Ovary (tissue), 9 donors: ENCODE measurements around the gene SRMS. TPM values are rescaled to one million over a fixed set of nuclear protein-coding genes. Genes with fewer than 3 reads are reported as not detected.

Experiments
- DNase-seq, 5 donors: peaks; one replicate each; pipeline ENCODE4 v3.0.0-alpha.2; 2019 to 2020
- H3K27ac ChIP-seq, 2 donors: fragments of 200-600 bp; one replicate each; pipeline versions ENCODE4 v1.5.1 to v1.8.0; 2019 to 2022
- H3K27me3 ChIP-seq: fragments of 200-600 bp; one replicate; pipeline ENCODE4 v1.8.0; 2022
- H3K36me3 ChIP-seq: fragments of 200-600 bp; sonication (generic); one replicate; pipeline ENCODE4 v1.5.1; 2019
- H3K4me1 ChIP-seq: one replicate; pipeline ENCODE4 v1.8.1; 2013; ENCODE audit warnings: mild to moderate bottlenecking, moderate library complexity; ENCODE audit not compliant: insufficient read depth
- H3K4me3 ChIP-seq: fragments of 200-600 bp; sonication (generic); one replicate; pipeline ENCODE4 v1.5.1; 2017
- H3K9me3 ChIP-seq, 2 donors: fragments of 200-600 bp in 1 of 2; sonication (generic) in 1 of 2; one replicate each; pipeline versions ENCODE4 v1.5.1 to v1.8.1; 2013 to 2019; ENCODE audit warnings: mild to moderate bottlenecking in 1 of 2, moderate library complexity in 1 of 2
- CTCF ChIP-seq, 3 donors: fragments of 450-650 bp in 2 of 3; fragments of 200-600 bp in 1 of 3; IDR thresholded peaks; one replicate each; pipeline versions ENCODE4 v1.5.1 to v1.8.0; 2016 to 2022; ENCODE audit warnings: antibody characterized with exemption in 3 of 3, mild to moderate bottlenecking in 1 of 3
- EP300 ChIP-seq: sonication (generic); formaldehyde crosslinking; IDR thresholded peaks from one replicate; pipeline ENCODE4 v1.6.1; 2017; ENCODE audit warnings: antibody characterized with exemption
- POLR2A ChIP-seq: fragments of 450-650 bp; IDR thresholded peaks from one replicate; pipeline ENCODE4 v1.6.1; 2017; ENCODE audit warnings: antibody characterized with exemption, mild to moderate bottlenecking, moderate library complexity
- WGBS, 3 donors: extraction: QIAGEN DNeasy Blood & Tissue Kit in 1 of 3; methylation state at CpG; one replicate each; pipeline versions ENCODE4 v1.1.5 to v1.1.7; 2013 to 2017; 5-methylcytosine and 5-hydroxymethylcytosine counted together
- intact Hi-C, 4 donors: fragments of 100-400 bp; cut with DNase I; formaldehyde crosslinking; loops; one replicate each; pipeline versions ENCODE4 v1.11.0 to v1.15.1; 2022 to 2023
- polyA plus RNA-seq, 2 donors: library from polyadenylated mRNA; stranded (reverse); fragments of 200-250 nt in 1 of 2; fragments of 350-450 nt in 1 of 2; fragmentation: Illumina TruSeq in 1 of 2; extraction: RNeasy Lipid Tissue Mini Kit (QIAGEN cat#74804) in 1 of 2; gene quantifications; one replicate each; pipeline ENCODE4 v1.2.3, GENCODE V29; 2013 to 2014
- total RNA-seq, 7 donors: library from RNA; depleted of rRNA in 2 of 7; stranded (reverse); fragments of >200 nt in 2 of 7; fragmentation: NEBNext Ultra II Directional in 3 of 7; extraction: Animal tissue kit (Norgen Biotek cat#: 25700) in 3 of 7; gene quantifications; one replicate each; pipeline versions ENCODE4 v1.1.0 to v1.2.4, GENCODE V29; 2016 to 2023
- donor health status: DM: no; HTN: no; CAD: no; lungs with moderate emphysema.
- donor health status: DM: no; HTN: no; CAD: no.
- donor health status: Bipolar disorder and iron deficiency.
- donor health status: DM: yes; HTN: yes; CAD: no.
- donor health status: DM: no; HTN: no; CAD: no.
- donor health status: DM: yes; HTN: yes; CAD: no.

SRMS gene
- total and polyA plus RNA-seq, 9 donors = not detected

GRCh38 chr20:63558804-63559484 is 11.4 kb upstream of the SRMS start:
- no peak for DNase-seq
- 92 to 95% (median 94%) methylated on average over 14 of the region's 14 CpGs for WGBS, 3 donors
- no peak overlapping the region for H3K4me3 ChIP-seq
- no peaks in the 10 kb centered on the region for H3K36me3 ChIP-seq
- TF ChIP-seq POLR2A (no peak), EP300 (no peak), CTCF (IDR thresholded peaks at IDR 0.05) (no peak)
- peaks cover 1% of the 10 kb centered on the region for H3K4me1 ChIP-seq
- H3K9me3 ChIP-seq = no peaks in the 10 kb centered on the region
- no peaks in the 10 kb centered on the region for H3K27me3 ChIP-seq
- H3K27ac ChIP-seq = no peak overlapping the region
- intact Hi-C loops = loop anchor here in 1 of 4 donors (10.0 kb wide), 1 partner anchor 326 kb away; no protein-coding TSS in a partner anchor

- H3K27me3 ChIP-seq = no peaks in the 10 kb centered on the region
- H3K4me1 ChIP-seq = peaks cover 1% of the 10 kb centered on the region
- H3K27ac ChIP-seq = no peak overlapping the region
- intact Hi-C loops = loop anchor here in 1 of 4 donors (10.0 kb wide), 1 partner anchor 327 kb away; no protein-coding TSS in a partner anchor
- no peaks in the 10 kb centered on the region for H3K36me3 ChIP-seq
- no peak for TF ChIP-seq POLR2A
- TF ChIP-seq CTCF (IDR thresholded peaks at IDR 0.05) = no peak
- no peak for TF ChIP-seq EP300
- no peak overlapping the region for H3K4me3 ChIP-seq
- no peak for DNase-seq
- no peaks in the 10 kb centered on the region for H3K9me3 ChIP-seq
- WGBS, 3 donors = 84 to 93% (median 87%) methylated on average over 19 of the region's 19 CpGs
Measured at GRCh38 chr20:63557481-63557891, 9.9 kb upstream of the SRMS start.

- intact Hi-C loops = loop anchor here in 1 of 4 donors (10.0 kb wide), 1 partner anchor 328 kb away; no protein-coding TSS in a partner anchor
- H3K27ac ChIP-seq = no peak overlapping the region
- H3K4me1 ChIP-seq = peaks cover 1% of the 10 kb centered on the region
- WGBS, 3 donors = 71 to 77% (median 72%) methylated on average over 23 of the region's 23 CpGs
- no peaks in the 10 kb centered on the region for H3K27me3 ChIP-seq
- H3K36me3 ChIP-seq = no peaks in the 10 kb centered on the region
- H3K4me3 ChIP-seq = no peak overlapping the region
- no peaks in the 10 kb centered on the region for H3K9me3 ChIP-seq
- no peak for TF ChIP-seq CTCF (IDR thresholded peaks at IDR 0.05)
- no peak for TF ChIP-seq POLR2A
- no peak for TF ChIP-seq EP300
- no peak for DNase-seq
Measured at GRCh38 chr20:63556873-63557478, 9.4 kb upstream of the SRMS start.

- H3K27ac ChIP-seq = no peak overlapping the region
- no peak for DNase-seq
- TF ChIP-seq CTCF (IDR thresholded peaks at IDR 0.05) = no peak
- TF ChIP-seq EP300 = no peak
- TF ChIP-seq POLR2A = no peak
- no peak overlapping the region for H3K4me3 ChIP-seq
- no peaks in the 10 kb centered on the region for H3K9me3 ChIP-seq
- H3K27me3 ChIP-seq = no peaks in the 10 kb centered on the region
- 89 to 93% (median 91%) methylated on average over 33 to 45 of the region's 45 CpGs for WGBS, 3 donors
- intact Hi-C loops = loop anchor here in 1 of 4 donors (10.0 kb wide), 1 partner anchor 329 kb away; no protein-coding TSS in a partner anchor
- no peaks in the 10 kb centered on the region for H3K36me3 ChIP-seq
- peaks cover 1% of the 10 kb centered on the region for H3K4me1 ChIP-seq
Measured at GRCh38 chr20:63555661-63556381, 8.3 kb upstream of the SRMS start.
